Right lobe of liver (tissue), 4 donors: ENCODE results near the gene GLS.
"Not testable (repeated sequence)": the region's sequence is repeated elsewhere in the genome, so short reads cannot be mapped to it uniquely, and the experiment has no call there.

ENCODE experiments used
- POLR2A ChIP-seq: fragments of 450-650 bp; IDR thresholded peaks from one replicate; pipeline ENCODE4 v1.6.1; 2017; ENCODE audit warnings: antibody characterized with exemption, mild to moderate bottlenecking
- TF ChIP-seq, protein P1 (sequence below), 4 donors: fragments of 200-600 bp in 3 of 4; fragments of 450-650 bp in 1 of 4; IDR thresholded peaks; one replicate each; pipeline versions ENCODE4 v1.5.1 to v1.8.0; 2016 to 2022; ENCODE audit warnings: antibody characterized with exemption in 4 of 4, mild to moderate bottlenecking in 2 of 4
- donor health status: DM: no; HTN: no; CAD: no.
- donor health status: DM: no; HTN: no; CAD: no.
- donor health status: DM: no; HTN: yes; CAD: no.

DNA sequence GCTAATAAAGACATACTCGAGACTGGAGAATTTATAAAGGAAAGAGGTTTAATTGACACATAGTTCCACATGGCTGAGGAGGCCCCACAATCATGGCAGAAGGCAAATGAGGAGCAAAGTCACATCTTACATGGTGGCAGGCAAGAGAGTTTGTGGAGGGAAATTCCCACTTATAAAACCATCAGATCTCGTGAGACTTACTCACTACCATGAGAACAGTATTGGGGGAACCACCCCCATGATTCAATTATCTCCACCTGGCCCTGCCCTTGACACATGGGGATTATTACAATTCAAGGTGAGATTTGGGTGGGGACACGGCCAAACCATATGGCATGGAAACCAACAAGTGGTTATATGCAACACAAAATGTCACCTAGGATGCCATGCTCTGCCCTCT, 114.7 kb downstream of the GLS start:
- TF ChIP-seq, protein P1, sequence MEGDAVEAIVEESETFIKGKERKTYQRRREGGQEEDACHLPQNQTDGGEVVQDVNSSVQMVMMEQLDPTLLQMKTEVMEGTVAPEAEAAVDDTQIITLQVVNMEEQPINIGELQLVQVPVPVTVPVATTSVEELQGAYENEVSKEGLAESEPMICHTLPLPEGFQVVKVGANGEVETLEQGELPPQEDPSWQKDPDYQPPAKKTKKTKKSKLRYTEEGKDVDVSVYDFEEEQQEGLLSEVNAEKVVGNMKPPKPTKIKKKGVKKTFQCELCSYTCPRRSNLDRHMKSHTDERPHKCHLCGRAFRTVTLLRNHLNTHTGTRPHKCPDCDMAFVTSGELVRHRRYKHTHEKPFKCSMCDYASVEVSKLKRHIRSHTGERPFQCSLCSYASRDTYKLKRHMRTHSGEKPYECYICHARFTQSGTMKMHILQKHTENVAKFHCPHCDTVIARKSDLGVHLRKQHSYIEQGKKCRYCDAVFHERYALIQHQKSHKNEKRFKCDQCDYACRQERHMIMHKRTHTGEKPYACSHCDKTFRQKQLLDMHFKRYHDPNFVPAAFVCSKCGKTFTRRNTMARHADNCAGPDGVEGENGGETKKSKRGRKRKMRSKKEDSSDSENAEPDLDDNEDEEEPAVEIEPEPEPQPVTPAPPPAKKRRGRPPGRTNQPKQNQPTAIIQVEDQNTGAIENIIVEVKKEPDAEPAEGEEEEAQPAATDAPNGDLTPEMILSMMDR (IDR thresholded peaks at IDR 0.05), result not testable (repeated sequence)
- TF ChIP-seq POLR2A, result not testable (repeated sequence)
